ENCODE data around the gene RNF145.
"Not testable (repeated sequence)": the region's sequence is repeated elsewhere in the genome, so short reads cannot be mapped to it uniquely, and the experiment has no call there.

- TF ChIP-seq CTCF, POLR2A, POLR2AphosphoS5 (IDR thresholded peaks at IDR 0.05): not testable (repeated sequence)
These were observed 64.2 kb downstream of the RNF145 start for GRCh38 chr5:159145160-159145559.

Measured in prostate gland (tissue), 2 donors.